ENCODE results near the gene TOMM6.
"Not testable (repeated sequence)": the region's sequence is repeated elsewhere in the genome, so short reads cannot be mapped to it uniquely, and the experiment has no call there.

The TOMM6 gene

GRCh38 chr6:41766043-41766664, 21.3 kb upstream of the TOMM6 start:
- not testable (repeated sequence) for DNase-seq

- DNase-seq = no peak
Measured at GRCh38 chr6:41767112-41767833, 20.2 kb upstream of the TOMM6 start.

- no peak for DNase-seq
Measured at GRCh38 chr6:41768545-41769308, 18.8 kb upstream of the TOMM6 start.

- no peak for DNase-seq
Measured at GRCh38 chr6:41769376-41769775, 18.1 kb upstream of the TOMM6 start.

GRCh38 chr6:41770381-41771057, 17.0 kb upstream of the TOMM6 start:
- no peak for DNase-seq

- DNase-seq = no peak
Measured at GRCh38 chr6:41771058-41771983, 16.2 kb upstream of the TOMM6 start.

GRCh38 chr6:41774841-41775240, 12.7 kb upstream of the TOMM6 start:
- no peak for DNase-seq

- DNase-seq = no peak
Measured at GRCh38 chr6:41775293-41775882, 12.1 kb upstream of the TOMM6 start.

- no peak for DNase-seq
Measured at GRCh38 chr6:41777551-41778285, 9.8 kb upstream of the TOMM6 start.

- no peak for DNase-seq
Measured at GRCh38 chr6:41778895-41779294, 8.6 kb upstream of the TOMM6 start.

- no peak for DNase-seq
Measured at GRCh38 chr6:41779336-41779735, 8.2 kb upstream of the TOMM6 start.

GRCh38 chr6:41779788-41780550, 7.5 kb upstream of the TOMM6 start, which contains the start of gene FRS3:
TSS of gene FRS3 (minus strand) at chr6:41779900. CDS start at chr6:41776987, 2,913 bp downstream.
- DNase-seq = peak; percentile 97 to 99

GRCh38 chr6:41780551-41781365, 6.7 kb upstream of the TOMM6 start, which contains the start of gene PRICKLE4:
TSS of gene PRICKLE4 (plus strand) at chr6:41780782. CDS start at chr6:41783474, 2,692 bp downstream.
- DNase-seq = no peak

- no peak for DNase-seq
Measured at GRCh38 chr6:41781366-41781730, 6.1 kb upstream of the TOMM6 start.

GRCh38 chr6:41783106-41783780, 4.3 kb upstream of the TOMM6 start:
- DNase-seq = no peak

- no peak for DNase-seq
Measured at GRCh38 chr6:41784581-41785171, 2.8 kb upstream of the TOMM6 start.

GRCh38 chr6:41785254-41785653, 2.2 kb upstream of the TOMM6 start:
- no peak for DNase-seq
